HepG2 (cell line): ENCODE results near the gene CTNNA3. TPM values are rescaled to one million over a fixed set of nuclear protein-coding genes. Genes with fewer than 3 reads are reported as not detected.

Experiments used
- ATAC-seq: fragments of 200-7000 bp; cut with Tn5 transposase; 3 replicates; pipeline ENCODE4 v1.9.1; 2020; ENCODE audit warnings: mild to moderate bottlenecking, moderate library complexity
- BruUV-seq: library from RNA; stranded (reverse); fragments of 400-500 nt; replicated peaks from 2 replicates; lab custom pipeline; 2021; lab: Mats Ljungman, UMichigan
- CTCF ChIA-PET: fragments of 300-600 bp; formaldehyde crosslinking; extraction: SDS; loops from one replicate; lab custom pipeline; 2021; ENCODE audit warnings: low total read pairs, inconsistent platforms, low intra/inter-chr PET ratio; lab: Yijun Ruan, JAX
- POLR2A ChIA-PET: fragments of 350-600 bp; sonication (Branson Sonifier 250); formaldehyde crosslinking; loops from one replicate; lab custom pipeline; 2020; ENCODE audit warnings: antibody characterized with exemption, inconsistent platforms; lab: Yijun Ruan, JAX
- DNase-seq: peaks from one replicate; pipeline ENCODE4 v3.0.0-alpha.2; 2015; ENCODE audit warnings: low spot score
- FAIRE-seq: peaks from 3 replicates; lab custom pipeline; 2011; peaks lifted over from hg19 to GRCh38; lab: Jason Lieb, UNC
- H2AFZ ChIP-seq: one replicate; pipeline ENCODE4 v1.6.1; 2011; ENCODE audit warnings: low read length, inconsistent platforms
- H3K27ac ChIP-seq: fragments of 300-600 bp; 3 replicates; pipeline ENCODE4 v1.8.0; 2011; ENCODE audit warnings: mixed run types, mild to moderate bottlenecking, mixed read lengths, low read length, inconsistent platforms; ENCODE audit not compliant: insufficient read depth; ENCODE audit errors: extremely low read length
- H3K27me3 ChIP-seq, 2 experiments: fragments of 200-600 bp in 1 of 2; 2 replicates in 1 of 2; 3 replicates in 1 of 2; pipeline versions ENCODE4 v1.6.0 to v1.8.0; 2011; ENCODE audit warnings: low read length in 2 of 2, mild to moderate bottlenecking in 2 of 2, moderate library complexity in 2 of 2, inconsistent platforms in 1 of 2; ENCODE audit not compliant: insufficient read depth in 2 of 2, control insufficient read depth in 1 of 2
- H3K36me3 ChIP-seq, 2 experiments: fragments of 200-600 bp in 1 of 2; replicated peaks in 1 of 2; 2 replicates in 1 of 2; 3 replicates in 1 of 2; pipeline versions ENCODE4 v1.5.1 to v1.8.0; 2011; ENCODE audit warnings: low read length in 2 of 2, inconsistent platforms in 1 of 2; ENCODE audit not compliant: insufficient read depth in 2 of 2, control insufficient read depth in 1 of 2
- H3K4me1 ChIP-seq: 2 replicates; pipeline ENCODE4 v1.5.1; 2012; ENCODE audit warnings: low read length, inconsistent platforms; ENCODE audit not compliant: insufficient read depth
- H3K4me2 ChIP-seq: 2 replicates; pipeline ENCODE4 v1.6.0; 2011; ENCODE audit warnings: low read depth, low read length, inconsistent platforms
- H3K4me3 ChIP-seq, 3 experiments: fragments of 200-600 bp in 1 of 3; sonication (generic), shearing (Covaris generic) in 1 of 3; replicated peaks in 1 of 3; 2 replicates each; pipeline ENCODE4 v1.5.1; 2011 to 2016; ENCODE audit warnings: low read length in 3 of 3, inconsistent platforms in 2 of 3, low read depth in 2 of 3, mild to moderate bottlenecking in 2 of 3, control low read depth in 1 of 3, mixed read lengths in 1 of 3; ENCODE audit not compliant: insufficient read depth in 1 of 3
- H3K79me2 ChIP-seq: one replicate; pipeline ENCODE4 v1.6.1; 2011; ENCODE audit warnings: low read length, inconsistent platforms; ENCODE audit not compliant: insufficient read depth
- H3K9ac ChIP-seq: 2 replicates; pipeline ENCODE4 v1.6.0; 2011; ENCODE audit warnings: mild to moderate bottlenecking, low read depth, low read length, inconsistent platforms; ENCODE audit not compliant: insufficient read depth
- H3K9me3 ChIP-seq: 2 replicates; pipeline ENCODE4 v1.5.1; 2012; ENCODE audit warnings: mild to moderate bottlenecking, low read length
- H4K20me1 ChIP-seq: 2 replicates; pipeline ENCODE4 v1.6.0; 2011; ENCODE audit warnings: inconsistent platforms, mild to moderate bottlenecking, low read length, moderate library complexity; ENCODE audit not compliant: insufficient read depth
- DMTF1 ChIP-seq: sonication (generic); formaldehyde crosslinking; IDR thresholded peaks from 2 replicates; pipeline ENCODE4 v1.4.0; 2020; ENCODE audit warnings: mild to moderate bottlenecking, missing genetic modification reagents
- HOXA5 ChIP-seq: sonication (generic); formaldehyde crosslinking; IDR thresholded peaks from 2 replicates; pipeline ENCODE4 v1.4.0; 2020; ENCODE audit warnings: missing genetic modification reagents
- HOXA7 ChIP-seq: sonication (generic); formaldehyde crosslinking; IDR thresholded peaks from 2 replicates; pipeline ENCODE4 v1.8.1; 2022; ENCODE audit warnings: mild to moderate bottlenecking, missing genetic modification reagents, moderate library complexity
- MZF1 ChIP-seq: sonication (generic); formaldehyde crosslinking; IDR thresholded peaks from 2 replicates; pipeline ENCODE4 v1.8.1; 2023; ENCODE audit warnings: mild to moderate bottlenecking, missing genetic modification reagents, borderline replicate concordance
- PBX2 ChIP-seq: IDR thresholded peaks from 2 replicates; pipeline ENCODE4 v1.6.1; 2016; ENCODE audit warnings: control low read depth
- TEAD3 ChIP-seq: optimal IDR thresholded peaks from 2 replicates; pipeline ENCODE3; 2016; ENCODE audit warnings: borderline replicate concordance
- TRAFD1 ChIP-seq: sonication (generic); formaldehyde crosslinking; IDR thresholded peaks from 2 replicates; pipeline ENCODE4 v1.5.1; 2020; ENCODE audit warnings: missing genetic modification reagents, mild to moderate bottlenecking, borderline replicate concordance
- ZC3H4 ChIP-seq: sonication (generic); formaldehyde crosslinking; IDR thresholded peaks from 2 replicates; pipeline ENCODE4 v1.4.0; 2020; ENCODE audit warnings: missing genetic modification reagents, borderline replicate concordance
- ZMYM4 ChIP-seq: sonication (generic); formaldehyde crosslinking; IDR thresholded peaks from 2 replicates; pipeline ENCODE4 v1.8.1; 2023; ENCODE audit warnings: mild to moderate bottlenecking, missing genetic modification reagents
- ZNF18 ChIP-seq: sonication (generic); formaldehyde crosslinking; IDR thresholded peaks from 2 replicates; pipeline ENCODE4 v1.8.0; 2022; ENCODE audit warnings: mild to moderate bottlenecking, missing genetic modification reagents; ENCODE audit not compliant: insufficient replicate concordance
- ZNF225 ChIP-seq: sonication (generic); formaldehyde crosslinking; IDR thresholded peaks from 2 replicates; pipeline ENCODE4 v1.4.0; 2020; ENCODE audit warnings: mild to moderate bottlenecking, missing genetic modification reagents
- ZNF329 ChIP-seq: sonication (generic); formaldehyde crosslinking; IDR thresholded peaks from 2 replicates; pipeline ENCODE4 v1.9.0; 2021; ENCODE audit warnings: low read depth, mild to moderate bottlenecking, missing genetic modification reagents
- ZNF597 ChIP-seq: sonication (generic); formaldehyde crosslinking; IDR thresholded peaks from 2 replicates; pipeline ENCODE4 v1.5.0; 2020; ENCODE audit warnings: missing genetic modification reagents
- ZNF629 ChIP-seq: sonication (generic); formaldehyde crosslinking; conservative IDR thresholded peaks from 2 replicates; pipeline ENCODE4 v1.5.0; 2020; ENCODE audit warnings: missing genetic modification reagents
- ZNF773 ChIP-seq: sonication (generic); formaldehyde crosslinking; IDR thresholded peaks from 2 replicates; pipeline ENCODE4 v1.4.0; 2020; ENCODE audit warnings: missing genetic modification reagents, borderline replicate concordance
- WGBS: methylation state at CpG from one replicate; pipeline ENCODE4 v1.1.6; 2017; ENCODE audit warnings: low lambda C conversion rate; 5-methylcytosine and 5-hydroxymethylcytosine counted together
- in situ Hi-C: cut with HindIII; loops from 2 replicates; pipeline ENCODE4 v1.10.0; 2017; ENCODE audit warnings: low pct_unique_long_range_greater_than_20kb; ENCODE audit not compliant: extremely low pct_ligation_motif_present
- intact Hi-C: fragments of 100-400 bp; cut with micrococcal nuclease; formaldehyde crosslinking; loops from one replicate; pipeline ENCODE4 v1.10.0; 2022; ENCODE audit not compliant: unreplicated experiment
- polyA plus RNA-seq, 8 experiments: library from polyadenylated mRNA; depleted of rRNA in 3 of 8; stranded (reverse) in 7 of 8; unstranded in 1 of 8; fragments of >200 nt; fragmentation: Illumina TruSeq in 4 of 8; extraction: Trizol in 4 of 8; gene quantifications; 2 replicates each; pipeline versions ENCODE4 v1.2.1 to v1.2.3, GENCODE V29; 2011 to 2016; ENCODE audit warnings: low read depth in 4 of 8, missing spikeins in 1 of 8, mixed read lengths in 1 of 8; ENCODE audit not compliant: insufficient read depth in 1 of 8
- total RNA-seq, 5 experiments: library from RNA; depleted of rRNA; stranded (reverse); fragments of >200 nt; fragmentation: Illumina TruSeq; extraction: Trizol; gene quantifications; 2 replicates each; pipeline ENCODE4 v1.2.3, GENCODE V29; 2016; ENCODE audit warnings: low read depth in 1 of 5

CTNNA3 gene
- total and polyA plus RNA-seq, 2 of the 13 experiments (the other 11 are each of a cell fraction or from before 2014, with no cell fraction given): not detected

- H3K79me2 ChIP-seq: no peaks in the 10 kb centered on the region
- H3K9me3 ChIP-seq: no peaks in the 10 kb centered on the region
- no peak overlapping the region for H3K9ac ChIP-seq
- no peaks in the 10 kb centered on the region for H3K36me3 ChIP-seq
- no peak overlapping the region for H3K4me2 ChIP-seq
- TF ChIP-seq ZNF597 (no peak), ZNF329 (CRISPR knock-in tag) (no peak), PBX2 (CRISPR knock-in tag) (no peak), TRAFD1 (CRISPR knock-in tag) (no peak), TEAD3 (CRISPR knock-in tag) (no peak), DMTF1 (no peak), MZF1 (CRISPR knock-in tag) (no peak), ZNF773 (no peak), ZNF18 (CRISPR knock-in tag) (no peak), ZMYM4 (CRISPR knock-in tag) (no peak), ZNF629 (CRISPR knock-in tag) (no peak), HOXA7 (CRISPR knock-in tag) (no peak), ZC3H4 (CRISPR knock-in tag) (no peak), HOXA5 (no peak), ZNF225 (CRISPR knock-in tag) (no peak)
- FAIRE-seq (no peak), ATAC-seq (no peak), DNase-seq (no peak)
- no peak overlapping the region for H3K27ac ChIP-seq
- no peak overlapping the region for H3K4me3 ChIP-seq
- no peak overlapping the region for H2AFZ ChIP-seq
- 2% methylated on average over 2 of the region's 2 CpGs for WGBS
- POLR2A ChIA-PET: no interaction called here
- BruUV-seq: no TSS peak
- no peaks in the 10 kb centered on the region for H3K4me1 ChIP-seq
- H4K20me1 ChIP-seq: no peaks in the 10 kb centered on the region
- intact Hi-C loops: no loop called here
- in situ Hi-C loops: no loop called here
- CTCF ChIA-PET: no interaction called here
- no peaks in the 10 kb centered on the region for H3K27me3 ChIP-seq
These were observed 949.3 kb downstream of the CTNNA3 start for GRCh38 chr10:66746711-66747110.
